Lower lobe of right lung (tissue), 2 donors: ENCODE data around the gene RAB11FIP4. TPM values are rescaled to one million over a fixed set of nuclear protein-coding genes. Genes with fewer than 3 reads are reported as not detected.

Source experiments
- ATAC-seq, 2 donors: fragments of 200-7000 bp; cut with Tn5 transposase; one replicate each; pipeline ENCODE4 v1.9.1; 2020 to 2022; ENCODE audit warnings: mild to moderate bottlenecking in 2 of 2, moderate library complexity in 2 of 2
- DNase-seq: peaks from one replicate; pipeline ENCODE4 v3.0.0-alpha.2; 2020
- H3K27ac ChIP-seq: fragments of 200-600 bp; one replicate; pipeline ENCODE4 v1.8.0; 2022
- H3K27me3 ChIP-seq: fragments of 200-600 bp; one replicate; pipeline ENCODE4 v1.8.0; 2022; ENCODE audit warnings: low read depth
- H3K36me3 ChIP-seq: fragments of 200-600 bp; one replicate; pipeline ENCODE4 v1.8.0; 2022; ENCODE audit warnings: mild to moderate bottlenecking
- H3K4me1 ChIP-seq: fragments of 200-600 bp; one replicate; pipeline ENCODE4 v1.8.0; 2022
- H3K4me3 ChIP-seq: fragments of 200-600 bp; one replicate; pipeline ENCODE4 v1.8.0; 2022; ENCODE audit warnings: mild to moderate bottlenecking
- H3K9me3 ChIP-seq: fragments of 200-600 bp; one replicate; pipeline ENCODE4 v1.8.0; 2022
- CTCF ChIP-seq: fragments of 200-600 bp; IDR thresholded peaks from one replicate; pipeline ENCODE4 v1.8.0; 2022; ENCODE audit warnings: antibody characterized with exemption, mild to moderate bottlenecking
- intact Hi-C: fragments of 100-400 bp; cut with DNase I; formaldehyde crosslinking; loops from one replicate; pipeline ENCODE4 v1.11.0; 2022
- total RNA-seq: library from RNA; stranded (reverse); fragmentation: NEBNext Ultra II Directional; extraction: Animal tissue kit (Norgen Biotek cat#: 25700); gene quantifications from one replicate; pipeline ENCODE4 v1.2.1, GENCODE V29; 2021
- donor health status: DM: no; HTN: yes; CAD: no; lungs with severe emphysema.

Gene RAB11FIP4
- total RNA-seq, 1 donor from 2014 or later, result 15.7 TPM

DNA sequence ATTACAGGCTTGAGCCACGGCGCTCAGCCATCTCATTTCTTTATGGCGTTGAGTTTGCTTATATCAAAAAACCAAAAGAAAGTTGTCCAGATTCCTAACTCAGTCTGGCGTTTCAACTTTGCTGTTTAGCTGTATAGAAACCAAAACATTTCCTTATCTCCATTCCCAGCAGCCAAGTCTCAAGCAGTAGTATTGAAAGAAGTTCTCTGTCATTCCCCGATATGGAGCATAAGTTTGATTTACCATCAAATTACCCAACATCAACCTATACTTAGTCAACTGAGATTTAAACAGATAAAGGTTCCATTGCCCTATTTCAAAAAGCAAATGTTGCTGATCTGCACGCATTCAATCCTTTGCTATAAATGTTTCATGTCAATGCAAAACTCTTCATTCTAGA, 27.5 kb upstream of the RAB11FIP4 start:
- H3K27ac ChIP-seq, result no peak overlapping the region
- no peak overlapping the region for H3K4me3 ChIP-seq
- intact Hi-C loops, result no loop called here
- H3K36me3 ChIP-seq, result peaks cover 52% of the 10 kb centered on the region
- H3K27me3 ChIP-seq, result no peaks in the 10 kb centered on the region
- DNase-seq (no peak), ATAC-seq (no peak)
- no peak for TF ChIP-seq CTCF
- no peaks in the 10 kb centered on the region for H3K4me1 ChIP-seq
- H3K9me3 ChIP-seq, result no peaks in the 10 kb centered on the region

GRCh38 chr17:31366088-31366487, 25.4 kb upstream of the RAB11FIP4 start:
- no peak for TF ChIP-seq CTCF
- H3K36me3 ChIP-seq, result peaks cover 31% of the 10 kb centered on the region
- H3K9me3 ChIP-seq, result no peaks in the 10 kb centered on the region
- DNase-seq (no peak), ATAC-seq (no peak)
- H3K4me1 ChIP-seq, result no peaks in the 10 kb centered on the region
- no peak overlapping the region for H3K4me3 ChIP-seq
- intact Hi-C loops, result no loop called here
- no peaks in the 10 kb centered on the region for H3K27me3 ChIP-seq
- no peak overlapping the region for H3K27ac ChIP-seq

GRCh38 chr17:31369266-31369665, 22.2 kb upstream of the RAB11FIP4 start:
- intact Hi-C loops, result no loop called here
- peaks cover 24% of the 10 kb centered on the region for H3K4me1 ChIP-seq
- H3K36me3 ChIP-seq, result peaks cover 18% of the 10 kb centered on the region
- no peak overlapping the region for H3K27ac ChIP-seq
- H3K9me3 ChIP-seq, result no peaks in the 10 kb centered on the region
- no peak for TF ChIP-seq CTCF
- H3K4me3 ChIP-seq, result no peak overlapping the region
- DNase-seq (no peak), ATAC-seq (no peak)
- H3K27me3 ChIP-seq, result no peaks in the 10 kb centered on the region

DNA sequence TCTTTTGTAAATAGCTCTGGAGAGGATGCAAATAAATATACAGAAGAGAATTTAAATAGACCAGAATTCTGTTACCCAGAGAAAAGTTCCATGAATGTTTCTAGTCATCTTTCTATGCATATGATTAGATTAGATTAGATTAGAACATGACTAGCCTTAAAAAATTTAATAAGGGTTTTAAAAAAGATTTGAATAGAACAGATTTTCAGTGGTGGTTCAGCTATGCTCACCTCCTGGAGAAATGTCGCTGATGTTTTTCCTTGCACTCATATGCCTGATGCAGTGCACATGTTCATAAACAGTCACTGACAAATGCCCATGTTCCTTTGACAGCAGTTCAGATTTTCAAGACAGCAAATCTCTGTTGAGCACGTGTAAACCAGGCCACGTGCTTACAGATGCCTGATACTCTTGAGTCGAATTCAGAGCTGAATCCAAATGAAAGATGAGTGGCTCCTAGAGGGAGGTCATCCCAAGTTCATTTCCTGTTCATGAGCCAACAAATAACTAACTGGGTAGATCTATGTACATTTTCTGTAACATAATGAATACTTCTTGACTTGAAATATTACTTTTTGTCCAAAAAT, 19.9 kb upstream of the RAB11FIP4 start:
- H3K4me3 ChIP-seq, result no peak overlapping the region
- no peak for TF ChIP-seq CTCF
- no peak overlapping the region for H3K27ac ChIP-seq
- peaks cover 23% of the 10 kb centered on the region for H3K36me3 ChIP-seq
- H3K27me3 ChIP-seq, result no peaks in the 10 kb centered on the region
- ATAC-seq (no peak), DNase-seq (no peak)
- intact Hi-C loops, result no loop called here
- H3K4me1 ChIP-seq, result peaks cover 25% of the 10 kb centered on the region
- no peaks in the 10 kb centered on the region for H3K9me3 ChIP-seq

DNA sequence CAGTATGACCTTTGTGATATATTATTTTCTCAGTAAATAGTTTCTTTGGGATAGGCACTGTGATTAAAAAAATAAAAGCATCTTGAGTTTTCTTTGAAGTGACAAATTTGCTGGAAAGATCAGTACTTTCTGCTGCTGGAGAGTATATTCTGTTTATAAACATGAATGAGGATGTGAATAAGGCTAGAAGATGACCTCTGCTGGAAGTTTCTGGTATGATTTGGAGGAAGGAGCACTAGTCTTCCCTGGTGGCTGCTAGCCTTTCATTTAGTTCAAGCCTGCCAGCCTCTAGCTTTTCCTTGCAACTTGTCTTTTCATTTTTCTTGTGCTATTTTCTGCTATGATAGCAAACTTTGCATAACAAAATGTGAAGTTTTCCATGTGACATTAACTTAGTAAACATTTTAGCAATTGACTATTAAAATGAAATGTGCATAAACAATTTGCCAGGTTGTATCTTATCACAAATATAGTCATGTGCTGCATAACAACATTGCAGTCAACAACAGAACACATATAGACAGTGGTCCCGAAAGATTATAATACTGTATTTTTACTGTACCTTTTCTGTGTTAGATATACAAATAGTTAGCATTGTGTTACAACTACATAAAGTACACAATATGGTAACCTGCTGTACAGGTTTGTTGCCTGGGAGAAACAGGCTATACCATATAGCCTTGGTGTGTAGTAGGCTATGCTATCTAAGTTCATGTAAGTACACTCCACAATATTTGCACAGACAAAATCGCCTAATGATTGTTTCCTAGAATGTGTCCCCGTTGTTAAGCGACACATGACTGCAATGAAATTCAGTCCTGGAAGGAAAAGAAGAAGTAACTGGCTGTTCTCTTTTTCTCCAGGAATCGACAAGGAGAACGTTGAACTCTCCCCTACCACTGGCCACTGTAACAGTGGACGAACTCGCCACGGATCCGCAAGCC, 18.1 kb upstream of the RAB11FIP4 start:
- H3K9me3 ChIP-seq, result no peaks in the 10 kb centered on the region
- no peak overlapping the region for H3K27ac ChIP-seq
- peaks cover 12% of the 10 kb centered on the region for H3K36me3 ChIP-seq
- DNase-seq (no peak), ATAC-seq (peak; percentile 84 to 91)
- H3K4me1 ChIP-seq, result peaks cover 25% of the 10 kb centered on the region
- intact Hi-C loops, result no loop called here
- no peaks in the 10 kb centered on the region for H3K27me3 ChIP-seq
- peak; percentile 59 for TF ChIP-seq CTCF
- no peak overlapping the region for H3K4me3 ChIP-seq
